ENCODE data around the gene CPNE8.

Gene CPNE8

GRCh38 chr12:38728894-38729293 is 176.5 kb downstream of the CPNE8 start:
- ATAC-seq = no peak
- DNase-seq = no peak

DNA sequence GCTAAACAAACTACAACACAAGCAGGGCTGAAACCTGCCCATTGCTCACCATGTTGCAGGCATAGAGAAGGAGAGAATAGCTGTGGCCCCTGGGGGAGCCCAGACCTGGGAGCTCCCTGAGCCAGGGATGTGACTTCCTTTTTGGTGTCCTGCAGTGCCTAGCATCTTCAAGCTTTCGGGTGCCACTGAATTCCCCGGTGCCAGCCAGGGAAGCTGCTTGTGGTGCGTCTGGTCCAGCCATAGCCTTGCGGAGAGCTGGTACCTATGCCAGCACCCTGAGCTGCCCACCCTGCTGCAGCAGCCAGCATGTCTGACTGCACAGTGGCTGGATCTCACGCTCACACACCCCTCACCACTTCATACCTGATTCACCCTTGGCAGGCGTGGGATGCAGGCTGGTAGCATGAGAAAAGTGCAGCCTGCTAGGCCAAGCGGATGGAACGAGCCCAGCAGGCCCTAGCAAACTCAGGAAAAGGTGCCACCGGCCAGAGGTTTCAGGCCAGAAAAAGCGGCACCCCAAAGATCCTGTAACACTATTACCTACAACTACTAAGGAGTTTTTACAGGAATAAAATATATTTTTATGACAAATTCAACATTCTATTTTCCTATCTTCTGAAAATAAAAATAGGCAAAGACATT is 183.7 kb downstream of the CPNE8 start:
- ATAC-seq (no peak), DNase-seq (no peak)

DNA sequence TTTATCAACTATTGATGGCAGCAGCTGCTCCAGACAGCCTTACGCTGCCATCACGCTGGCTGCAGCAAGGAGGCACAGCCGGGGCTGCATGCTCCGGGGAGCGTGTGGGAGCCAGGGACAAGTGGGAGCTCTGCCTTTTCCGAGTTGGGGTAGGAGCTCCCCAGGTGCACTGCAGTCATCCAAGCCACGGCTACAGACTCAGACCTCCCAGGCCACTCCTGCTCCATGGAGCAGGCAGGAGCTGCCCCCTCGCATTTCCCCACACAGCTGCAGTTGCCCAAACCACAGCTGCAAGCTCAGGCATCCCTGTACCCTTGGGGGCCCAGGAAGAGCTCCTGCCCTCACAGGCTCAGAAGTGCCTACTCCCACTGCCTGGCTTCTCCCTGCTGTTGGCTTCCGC is 184.7 kb downstream of the CPNE8 start:
- no peak for ATAC-seq
- no peak for DNase-seq

DNA sequence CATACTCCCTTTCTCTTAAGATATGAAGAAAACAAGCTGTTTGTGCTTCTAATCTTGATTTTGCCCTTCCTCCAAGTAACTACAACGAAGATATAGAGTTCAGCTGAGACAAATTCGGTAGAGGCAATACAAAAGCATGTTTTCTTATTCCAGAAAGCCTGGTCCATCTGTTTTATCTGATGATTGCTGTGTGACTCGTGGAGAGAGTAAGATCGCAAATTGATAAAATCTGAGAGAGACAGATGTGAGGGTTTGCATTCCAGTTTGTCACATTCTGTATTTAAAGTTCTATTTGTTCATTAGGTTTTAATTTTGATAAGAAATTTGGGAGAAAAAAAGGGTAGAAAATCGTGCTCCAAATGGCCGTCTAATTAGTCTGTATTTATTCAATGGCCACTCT is 192.1 kb downstream of the CPNE8 start:
- ATAC-seq (no peak), DNase-seq (no peak)

DNA sequence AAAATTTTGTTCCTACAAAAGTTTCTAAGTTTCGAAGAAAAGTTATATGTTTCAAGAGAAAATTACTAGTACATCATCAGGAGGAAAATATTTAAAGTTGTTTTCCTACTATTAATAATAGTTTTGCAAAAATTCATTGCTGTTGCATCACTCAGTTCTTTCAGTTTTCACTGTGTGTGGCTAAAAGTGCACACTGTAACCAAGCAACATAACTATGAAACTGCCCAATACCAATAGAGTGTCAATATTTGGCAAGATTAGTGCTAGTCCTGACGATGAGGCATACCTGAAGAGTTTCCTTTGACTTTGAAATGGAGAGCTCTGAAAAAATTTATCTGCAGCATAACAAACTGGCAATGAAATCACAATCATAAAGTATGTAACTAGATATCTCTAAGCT is 194.3 kb downstream of the CPNE8 start:
- DNase-seq = no peak

DNA sequence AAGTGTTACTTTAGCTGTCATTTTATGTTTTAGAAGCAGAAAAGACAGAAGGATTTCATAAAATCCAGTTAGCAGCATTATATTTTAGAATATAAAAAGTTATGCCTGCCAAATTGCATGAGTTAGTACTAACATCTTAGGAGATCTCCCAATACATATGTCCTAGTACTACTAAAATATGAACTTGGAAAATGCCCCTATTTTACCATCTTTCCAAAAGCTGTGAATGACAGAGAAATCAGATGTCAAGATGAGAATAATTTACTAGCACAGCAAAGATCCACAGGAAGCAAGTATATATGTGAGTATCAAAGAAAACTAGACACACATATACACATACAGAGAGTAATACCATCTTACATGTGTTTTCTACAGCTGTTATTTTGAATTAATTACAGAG is 196.9 kb downstream of the CPNE8 start:
- ATAC-seq = no peak
- DNase-seq = no peak

More for the DNA sequence above, 194.3 kb downstream of the CPNE8 start:
- ATAC-seq = no peak

- ATAC-seq = no peak
Observed at GRCh38 chr12:38707648-38708047, 197.7 kb downstream of the CPNE8 start.

DNA sequence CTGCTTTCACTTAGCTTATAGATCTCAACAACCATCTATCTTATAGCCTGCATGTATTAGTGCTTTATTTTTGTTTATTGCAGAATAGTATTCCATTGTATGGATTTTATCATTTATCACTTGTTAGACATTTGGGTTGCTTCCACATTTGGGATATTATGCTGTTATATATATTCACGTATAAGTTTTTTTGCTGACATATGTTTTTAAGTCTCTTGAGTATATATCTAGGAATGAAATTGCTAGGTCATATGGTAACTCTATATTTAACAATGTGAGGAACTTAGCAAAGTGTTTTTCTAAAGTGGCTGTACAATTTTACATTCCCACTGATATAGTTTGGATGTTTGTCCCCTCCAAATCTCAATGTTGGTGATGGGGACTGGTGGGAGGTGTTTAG is 208.1 kb downstream of the CPNE8 start:
- DNase-seq (no peak), ATAC-seq (no peak)

More at GRCh38 chr12:38707648-38708047, 197.7 kb downstream of the CPNE8 start:
- no peak for DNase-seq

- ATAC-seq (no peak), DNase-seq (no peak)
Observed at GRCh38 chr12:38695057-38695456, 210.3 kb downstream of the CPNE8 start.

DNA sequence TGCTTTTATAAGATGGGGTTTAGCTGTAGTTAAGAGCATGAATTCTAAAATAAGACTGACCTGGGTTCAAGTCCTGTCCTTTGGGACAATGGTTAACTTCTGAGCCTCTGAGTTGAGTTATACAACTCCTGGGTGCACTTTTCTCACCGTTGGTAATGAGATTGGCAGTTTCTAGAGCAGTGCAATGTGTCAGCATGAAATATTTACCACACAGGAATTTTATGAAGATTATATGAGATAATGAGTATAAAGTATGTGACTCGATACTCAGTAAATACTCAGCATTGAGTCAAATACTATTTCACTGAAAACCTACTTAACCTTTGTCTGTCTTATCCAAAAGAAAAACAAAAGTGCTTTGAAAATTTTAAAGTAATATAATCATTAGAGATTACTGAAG is 214.2 kb downstream of the CPNE8 start:
- ATAC-seq (no peak), DNase-seq (no peak)

DNA sequence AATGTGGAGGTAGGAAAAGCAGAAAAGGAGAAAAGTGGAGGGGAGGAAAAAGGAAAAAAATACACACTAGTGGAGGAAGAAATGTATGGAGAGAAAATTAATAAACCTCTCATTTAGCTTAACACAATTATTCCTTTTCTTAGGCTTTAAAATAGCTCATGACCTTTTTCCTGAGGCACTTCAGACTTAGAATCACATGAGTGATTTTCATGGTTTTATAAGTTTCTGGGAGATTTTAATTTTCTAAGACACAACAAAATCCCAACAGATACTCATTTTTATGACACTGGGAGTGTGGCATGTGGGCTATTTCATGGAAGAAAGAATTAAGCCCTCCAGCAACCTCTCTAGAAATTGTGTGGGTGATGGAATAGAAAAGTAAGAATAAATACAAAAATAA is 214.7 kb downstream of the CPNE8 start:
- ATAC-seq = no peak
- DNase-seq = no peak

GRCh38 chr12:38689704-38690103 is 215.7 kb downstream of the CPNE8 start:
- DNase-seq = no peak
- ATAC-seq = no peak

GRCh38 chr12:38689195-38689594 is 216.2 kb downstream of the CPNE8 start:
- DNase-seq (no peak), ATAC-seq (no peak)

GRCh38 chr12:38682521-38682920 is 222.9 kb downstream of the CPNE8 start:
- no peak for DNase-seq
- ATAC-seq = no peak

- ATAC-seq (no peak), DNase-seq (no peak)
Observed at GRCh38 chr12:38669530-38669929, 235.9 kb downstream of the CPNE8 start.

DNA sequence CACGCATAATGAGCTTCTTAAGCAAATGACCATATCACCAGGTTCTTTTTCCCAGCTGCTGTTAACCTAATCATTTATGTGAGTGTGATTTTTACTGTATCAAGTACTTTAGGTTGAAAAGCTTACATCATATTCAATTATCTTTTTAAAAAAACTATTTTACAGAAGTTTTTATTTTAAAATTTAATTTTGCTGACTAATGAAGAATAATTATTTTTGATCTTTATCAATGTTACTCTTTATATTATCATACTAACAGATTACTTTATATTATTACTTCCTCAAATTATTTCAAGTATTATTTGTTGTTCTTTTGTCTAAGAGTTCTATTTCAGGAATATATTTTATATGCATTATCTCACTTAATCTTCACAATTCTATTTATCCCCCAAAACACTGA is 236.3 kb downstream of the CPNE8 start:
- no peak for ATAC-seq
- no peak for DNase-seq

DNA sequence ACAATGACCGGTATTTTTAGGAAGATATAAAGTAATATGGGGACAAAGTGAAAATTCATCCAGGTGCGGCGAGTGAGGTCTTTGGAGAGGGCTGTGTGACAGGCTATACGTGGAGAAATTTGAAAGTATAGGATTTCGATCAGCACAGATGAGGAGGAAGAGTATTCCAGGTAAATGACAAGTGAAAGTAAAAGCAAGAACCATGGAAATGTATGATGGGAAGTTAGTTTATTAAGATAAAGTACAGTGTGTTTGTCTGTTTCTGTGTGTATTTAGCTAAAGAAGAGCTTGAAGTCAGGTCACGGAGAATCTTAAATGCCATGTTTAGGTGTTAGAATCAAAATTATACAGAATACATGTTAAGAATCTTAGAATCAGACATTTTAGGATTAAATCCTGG is 239.0 kb downstream of the CPNE8 start:
- ATAC-seq (no peak), DNase-seq (no peak)

DNA sequence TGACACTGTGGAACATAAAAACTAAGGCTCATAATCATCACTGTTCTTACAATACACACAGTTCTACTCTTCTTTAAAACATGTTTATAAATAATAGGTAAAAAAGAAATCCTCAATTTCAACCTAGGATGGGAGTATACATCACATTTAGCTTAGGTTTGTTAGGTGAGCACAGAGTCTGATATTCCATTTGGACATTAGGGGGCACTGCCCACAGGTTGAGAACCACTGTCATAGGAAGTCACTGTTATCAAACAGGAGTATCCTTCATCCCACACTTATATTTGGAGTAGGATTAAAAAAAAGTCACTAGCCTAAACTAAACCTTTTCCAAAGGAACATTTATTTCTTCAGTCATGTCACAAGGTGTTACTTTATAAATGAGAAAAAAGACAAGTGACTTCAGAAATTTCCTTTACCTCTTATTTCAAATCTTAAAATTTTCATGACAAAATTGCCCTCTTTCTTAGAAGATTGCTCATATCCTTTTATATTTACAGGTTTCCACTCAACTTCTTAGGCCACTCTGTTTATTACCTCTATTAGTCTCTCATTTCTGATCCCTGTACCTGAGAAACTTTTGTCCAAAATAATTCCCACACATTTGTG is 240.6 kb downstream of the CPNE8 start:
- ATAC-seq = no peak
- DNase-seq = no peak

GRCh38 chr12:38662829-38663228 is 242.6 kb downstream of the CPNE8 start:
- DNase-seq (no peak), ATAC-seq (no peak)

DNA sequence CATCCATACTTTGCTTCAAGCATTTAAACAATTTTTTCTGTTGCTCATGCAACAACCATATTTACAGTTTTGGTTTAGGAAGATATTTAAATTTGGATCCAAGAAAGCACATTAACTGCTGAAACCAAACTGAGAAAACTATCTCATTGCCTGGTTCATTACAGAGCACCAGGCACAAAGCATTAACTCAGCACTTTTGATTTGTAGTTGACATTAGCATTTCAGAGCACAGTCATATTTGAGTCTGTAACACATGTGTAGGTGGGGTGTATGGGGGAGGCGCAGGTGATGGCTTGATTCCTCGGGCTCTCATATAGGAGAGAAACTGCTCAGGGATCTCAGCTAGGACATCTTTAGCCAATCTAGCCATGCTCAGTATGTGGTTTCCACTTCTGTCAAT is 251.7 kb downstream of the CPNE8 start:
- no peak for ATAC-seq
- DNase-seq = no peak

GRCh38 chr12:38648813-38649212 is 256.6 kb downstream of the CPNE8 start:
- DNase-seq (no peak), ATAC-seq (no peak)

DNA sequence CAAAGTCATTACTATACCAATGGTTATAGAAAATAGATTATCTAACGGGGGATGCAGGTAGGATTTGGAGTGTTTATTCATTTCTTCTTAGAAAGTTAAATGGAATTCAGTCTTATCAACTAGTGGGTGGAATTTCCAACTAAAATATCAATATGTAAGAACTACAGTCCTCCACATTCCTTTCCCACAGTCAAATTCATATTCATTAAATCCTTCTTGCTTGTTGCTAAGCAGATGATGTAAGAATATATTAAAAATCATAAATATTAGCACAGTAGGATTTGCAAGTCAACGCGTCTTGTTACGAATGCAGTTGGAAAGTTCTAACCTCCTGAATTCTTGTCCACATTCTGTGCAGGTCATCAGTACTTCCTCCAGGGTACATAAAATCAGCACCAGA is 259.2 kb downstream of the CPNE8 start:
- no peak for DNase-seq
- ATAC-seq = no peak

DNA sequence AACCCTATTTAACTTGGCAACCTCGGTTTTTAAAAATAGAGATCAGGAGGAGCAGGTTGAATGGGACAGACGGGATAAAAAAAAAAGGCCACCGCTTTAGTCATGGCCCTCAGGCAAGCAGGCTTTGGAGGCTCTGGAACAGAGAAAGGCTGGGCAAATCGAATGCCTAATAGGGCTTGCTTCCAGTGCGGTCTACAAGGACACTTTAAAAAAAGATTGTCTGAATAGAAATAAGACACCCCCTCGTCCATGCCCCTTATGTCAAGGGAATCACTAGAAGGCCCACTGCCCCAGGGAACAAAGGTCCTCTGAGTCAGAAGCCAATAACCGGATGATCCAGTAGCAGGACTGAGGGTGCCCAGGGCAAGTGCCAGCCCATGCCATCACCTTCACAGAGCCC is 265.8 kb downstream of the CPNE8 start:
- no peak for ATAC-seq
- DNase-seq = no peak

DNA sequence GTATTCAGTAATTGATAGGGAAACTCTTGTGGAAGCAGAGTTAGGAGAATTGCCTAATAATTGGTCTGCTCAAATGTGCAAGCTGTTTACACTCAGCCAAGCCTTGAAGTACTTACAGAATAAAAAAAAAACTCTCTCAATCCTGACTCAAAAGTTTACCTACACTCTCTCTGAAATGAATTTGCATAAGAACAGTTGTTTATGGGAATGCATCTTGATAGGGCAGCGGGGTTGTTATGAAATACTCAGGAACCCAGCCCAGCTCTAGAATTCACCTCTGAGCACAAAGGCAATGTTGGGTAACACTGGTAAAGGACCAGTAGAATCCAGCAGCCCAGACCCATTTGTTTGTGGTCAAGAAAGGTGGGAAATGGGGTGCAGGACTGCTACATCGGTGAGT is 267.0 kb downstream of the CPNE8 start:
- no peak for ATAC-seq
- DNase-seq = no peak

Data from stimulated activated naive CD8-positive, alpha-beta T cell treated with anti-CD3 and anti-CD28 coated beads, Interleukin-15, Interleukin-2, amounts not matched to agents 100 U/mL and 50 U/mL, for 24 hours (primary cell).